ENCODE data around the gene GLYR1. TPM values are rescaled to one million over a fixed set of nuclear protein-coding genes. Genes with fewer than 3 reads are reported as not detected.
A peak's percentile ranks its signal among the peaks of the same experiment; 100 is the strongest.

GLYR1 gene
- total and polyA plus RNA-seq, 2 experiments from 2014 or later = 46.5 to 56.9 TPM

- DNase-seq (ENCODE audit: low spot score) = peak; percentile 52
- no peak overlapping the region for H2AFZ ChIP-seq
- H3K27ac ChIP-seq = peak overlapping the region; percentile 70
- no peak overlapping the region for H3K4me3 ChIP-seq
- TF ChIP-seq EZH2phosphoT487 (IDR thresholded peaks at IDR 0.05; ENCODE audit: low read depth, severe bottlenecking, unreplicated experiment) = no peak
- TF ChIP-seq EZH2 (IDR thresholded peaks at IDR 0.05; ENCODE audit: borderline replicate concordance) = no peak
- TF ChIP-seq, protein P1, sequence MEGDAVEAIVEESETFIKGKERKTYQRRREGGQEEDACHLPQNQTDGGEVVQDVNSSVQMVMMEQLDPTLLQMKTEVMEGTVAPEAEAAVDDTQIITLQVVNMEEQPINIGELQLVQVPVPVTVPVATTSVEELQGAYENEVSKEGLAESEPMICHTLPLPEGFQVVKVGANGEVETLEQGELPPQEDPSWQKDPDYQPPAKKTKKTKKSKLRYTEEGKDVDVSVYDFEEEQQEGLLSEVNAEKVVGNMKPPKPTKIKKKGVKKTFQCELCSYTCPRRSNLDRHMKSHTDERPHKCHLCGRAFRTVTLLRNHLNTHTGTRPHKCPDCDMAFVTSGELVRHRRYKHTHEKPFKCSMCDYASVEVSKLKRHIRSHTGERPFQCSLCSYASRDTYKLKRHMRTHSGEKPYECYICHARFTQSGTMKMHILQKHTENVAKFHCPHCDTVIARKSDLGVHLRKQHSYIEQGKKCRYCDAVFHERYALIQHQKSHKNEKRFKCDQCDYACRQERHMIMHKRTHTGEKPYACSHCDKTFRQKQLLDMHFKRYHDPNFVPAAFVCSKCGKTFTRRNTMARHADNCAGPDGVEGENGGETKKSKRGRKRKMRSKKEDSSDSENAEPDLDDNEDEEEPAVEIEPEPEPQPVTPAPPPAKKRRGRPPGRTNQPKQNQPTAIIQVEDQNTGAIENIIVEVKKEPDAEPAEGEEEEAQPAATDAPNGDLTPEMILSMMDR (IDR thresholded peaks at IDR 0.05; ENCODE audit: poor library complexity) = no peak
- H4K20me1 ChIP-seq (ENCODE audit: insufficient read depth, poor library complexity, severe bottlenecking) = peaks cover 4% of the 10 kb centered on the region
- H3K36me3 ChIP-seq (replicated peaks; ENCODE audit: insufficient read depth, low read depth) = peaks cover 2% of the 10 kb centered on the region
- no peaks in the 10 kb centered on the region for H3K9me2 ChIP-seq (replicated peaks; ENCODE audit: insufficient read depth)
- peak overlapping the region; percentile 50 for H3K4me2 ChIP-seq
- H3K4me1 ChIP-seq (ENCODE audit: insufficient read depth) = peaks cover 10% of the 10 kb centered on the region
- no peaks in the 10 kb centered on the region for H3K27me3 ChIP-seq
- H3K79me2 ChIP-seq = no peaks in the 10 kb centered on the region
- H3K9me3 ChIP-seq (ENCODE audit: low read depth) = no peaks in the 10 kb centered on the region
- 72% methylated on average over 11 of the region's 11 CpGs for WGBS (ENCODE audit: low lambda C conversion rate, missing lambda C conversion rate)
Observed at GRCh38 chr16:4882633-4883285, 35.7 kb upstream of the GLYR1 start.

DNA sequence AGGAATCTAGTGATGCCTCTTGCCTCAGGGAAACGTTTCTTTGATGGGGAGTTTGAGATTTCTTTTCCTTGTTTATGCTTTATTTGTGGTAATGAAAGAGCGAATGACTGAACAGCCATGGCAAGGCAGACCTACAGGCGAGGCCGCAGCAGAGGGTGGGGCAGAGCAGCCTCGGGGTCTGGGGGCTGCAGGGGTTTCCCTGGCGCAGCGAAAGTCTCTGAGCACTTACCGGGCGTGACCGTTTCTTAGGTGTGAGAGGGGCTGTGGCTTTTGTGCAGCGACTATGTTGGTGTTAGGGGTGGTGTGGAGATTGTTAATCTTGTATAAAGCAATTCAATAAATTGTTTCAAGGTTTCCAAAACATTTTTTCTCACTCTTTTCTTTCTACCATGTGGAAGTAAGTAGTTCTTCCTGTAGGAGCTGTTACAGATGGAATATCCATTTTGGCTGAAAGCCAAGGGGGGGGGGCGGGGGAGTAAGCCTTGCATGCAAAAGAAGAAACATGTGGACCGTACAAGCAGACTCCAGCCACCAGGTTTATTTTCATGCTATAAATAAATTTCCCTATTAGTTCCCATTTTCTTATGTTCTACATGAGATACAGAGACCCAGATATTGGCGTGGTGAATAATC lies 35.0 kb upstream of the GLYR1 start:
- Histone ChIP-seq H3K9me2 (replicated peaks; ENCODE audit: insufficient read depth) (no peaks in the 10 kb centered on the region), H3K4me2 (peak overlapping the region; percentile 50), H3K36me3 (replicated peaks; ENCODE audit: insufficient read depth, low read depth) (peaks cover 2% of the 10 kb centered on the region), H2AFZ (no peak overlapping the region), H3K9me3 (ENCODE audit: low read depth) (no peaks in the 10 kb centered on the region), H3K27ac (peak overlapping the region; percentile 75), H4K20me1 (ENCODE audit: insufficient read depth, poor library complexity, severe bottlenecking) (peaks cover 4% of the 10 kb centered on the region), H3K4me3 (no peak overlapping the region), H3K4me1 (ENCODE audit: insufficient read depth) (peaks cover 10% of the 10 kb centered on the region), H3K79me2 (no peaks in the 10 kb centered on the region), H3K27me3 (no peaks in the 10 kb centered on the region)
- no peak for TF ChIP-seq EZH2phosphoT487 (IDR thresholded peaks at IDR 0.05; ENCODE audit: low read depth, severe bottlenecking, unreplicated experiment)
- TF ChIP-seq, protein P1 (IDR thresholded peaks at IDR 0.05; ENCODE audit: poor library complexity) = no peak
- TF ChIP-seq EZH2 (IDR thresholded peaks at IDR 0.05; ENCODE audit: borderline replicate concordance) = no peak
- WGBS (ENCODE audit: low lambda C conversion rate, missing lambda C conversion rate) = 63% methylated on average over 14 of the region's 14 CpGs
- DNase-seq (ENCODE audit: low spot score) = peak; percentile 46

DNA sequence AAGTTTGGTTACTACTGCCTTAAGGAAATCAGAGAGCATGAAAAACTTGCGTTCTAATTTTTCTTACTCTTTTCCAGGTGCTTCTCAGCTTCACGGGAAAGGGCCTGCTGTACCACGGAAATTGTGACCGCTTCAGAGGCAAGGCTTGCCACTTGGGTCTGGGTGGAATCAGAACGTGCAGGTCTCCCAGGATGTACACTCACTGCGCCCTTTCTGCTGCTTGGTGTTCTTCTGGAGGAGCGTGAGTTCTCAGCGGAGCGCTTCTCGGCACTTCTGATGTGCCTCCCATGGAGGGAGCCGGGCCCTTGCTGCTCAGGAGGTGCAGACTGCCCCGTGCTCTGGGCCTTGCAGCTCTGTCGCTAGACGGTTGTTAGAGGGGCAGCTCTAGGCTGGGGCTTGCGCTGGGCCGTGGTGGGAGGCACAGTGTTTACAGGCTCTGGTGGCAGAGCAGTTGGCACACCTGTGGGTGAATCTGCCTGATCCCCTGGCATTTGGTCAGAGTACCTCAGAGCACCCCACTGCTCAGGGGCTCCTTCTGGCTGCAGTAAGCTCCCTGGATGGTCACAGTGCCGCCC lies 33.0 kb upstream of the GLYR1 start:
- Histone ChIP-seq H3K27ac (no peak overlapping the region), H3K4me2 (no peak overlapping the region), H3K9me3 (ENCODE audit: low read depth) (no peaks in the 10 kb centered on the region), H4K20me1 (ENCODE audit: insufficient read depth, poor library complexity, severe bottlenecking) (peaks cover 4% of the 10 kb centered on the region), H3K4me1 (ENCODE audit: insufficient read depth) (peaks cover 10% of the 10 kb centered on the region), H3K27me3 (no peaks in the 10 kb centered on the region), H3K9me2 (replicated peaks; ENCODE audit: insufficient read depth) (no peaks in the 10 kb centered on the region), H3K36me3 (replicated peaks; ENCODE audit: insufficient read depth, low read depth) (peaks cover 2% of the 10 kb centered on the region), H2AFZ (no peak overlapping the region), H3K4me3 (no peak overlapping the region), H3K79me2 (no peaks in the 10 kb centered on the region)
- DNase-seq (ENCODE audit: low spot score) = no peak
- WGBS (ENCODE audit: low lambda C conversion rate, missing lambda C conversion rate) = 97% methylated on average over 17 of the region's 17 CpGs
- TF ChIP-seq, protein P1 (IDR thresholded peaks at IDR 0.05; ENCODE audit: poor library complexity) = no peak
- no peak for TF ChIP-seq EZH2phosphoT487 (IDR thresholded peaks at IDR 0.05; ENCODE audit: low read depth, severe bottlenecking, unreplicated experiment)
- no peak for TF ChIP-seq EZH2 (IDR thresholded peaks at IDR 0.05; ENCODE audit: borderline replicate concordance)
